IMR-90 (cell line): ENCODE data around the gene PDE6H. TPM values are rescaled to one million over a fixed set of nuclear protein-coding genes. Genes with fewer than 3 reads are reported as not detected.

Source experiments
- ATAC-seq: fragments of 200-7000 bp; cut with Tn5 transposase; 2 replicates; pipeline ENCODE4 v1.9.1; 2020; ENCODE audit warnings: low read depth, mild to moderate bottlenecking, moderate library complexity
- BruUV-seq: library from RNA; stranded (reverse); fragments of 400-500 nt; replicated peaks from 2 replicates; lab custom pipeline; 2021; lab: Mats Ljungman, UMichigan
- CTCF ChIA-PET: fragments of 300-600 bp; formaldehyde crosslinking; extraction: SDS; loops from one replicate; lab custom pipeline; 2021; ENCODE audit warnings: antibody characterized with exemption; lab: Yijun Ruan, JAX
- POLR2A ChIA-PET: fragments of 300-600 bp; sonication (Branson Sonifier 250); formaldehyde crosslinking; loops from one replicate; lab custom pipeline; 2022; ENCODE audit warnings: antibody characterized with exemption; ENCODE audit not compliant: unreplicated experiment; lab: Charles Lee
- DNase-seq: peaks from one replicate; pipeline ENCODE4 v3.0.0; 2013
- H2AFZ ChIP-seq: replicated peaks from 2 replicates; pipeline ENCODE3; 2013; ENCODE audit warnings: low read length, mild to moderate bottlenecking; ENCODE audit not compliant: poor library complexity
- H2AK5ac ChIP-seq: 2 replicates; pipeline ENCODE4 v1.6.1; 2013; ENCODE audit warnings: low read depth, low read length, inconsistent platforms
- H2AK9ac ChIP-seq: replicated peaks from 2 replicates; pipeline ENCODE3; 2013; ENCODE audit warnings: mild to moderate bottlenecking, low read depth, low read length, moderate library complexity; ENCODE audit not compliant: poor library complexity
- H2BK120ac ChIP-seq: 2 replicates; pipeline ENCODE4 v1.6.1; 2013; ENCODE audit warnings: low read depth, low read length, inconsistent platforms
- H2BK15ac ChIP-seq: 3 replicates; pipeline ENCODE4 v1.6.1; 2013; ENCODE audit warnings: low read depth, low read length, inconsistent platforms
- H2BK20ac ChIP-seq: 2 replicates; pipeline ENCODE4 v1.6.1; 2013; ENCODE audit warnings: low read depth, mild to moderate bottlenecking, inconsistent platforms, low read length, moderate library complexity
- H2BK5ac ChIP-seq: 2 replicates; pipeline ENCODE4 v1.6.1; 2013; ENCODE audit warnings: mild to moderate bottlenecking, low read depth, low read length, inconsistent platforms; ENCODE audit not compliant: poor library complexity, severe bottlenecking
- H3K14ac ChIP-seq: replicated peaks from 2 replicates; pipeline ENCODE4 v1.6.1; 2013; ENCODE audit warnings: low read depth, low read length, inconsistent platforms
- H3K18ac ChIP-seq: 2 replicates; pipeline ENCODE4 v1.6.1; 2013; ENCODE audit warnings: low read depth, low read length, control low read depth
- H3K23ac ChIP-seq: 2 replicates; pipeline ENCODE4 v1.6.1; 2013; ENCODE audit warnings: low read depth, low read length, inconsistent platforms
- H3K27ac ChIP-seq: 2 replicates; pipeline ENCODE4 v1.5.1; 2013; ENCODE audit warnings: mild to moderate bottlenecking, control low read depth, low read length; ENCODE audit not compliant: insufficient read depth
- H3K27me3 ChIP-seq: 2 replicates; pipeline ENCODE4 v1.6.1; 2013; ENCODE audit warnings: low read length; ENCODE audit not compliant: control insufficient read depth, insufficient read depth
- H3K36me3 ChIP-seq: 2 replicates; pipeline ENCODE4 v1.6.1; 2013; ENCODE audit warnings: low read length, mixed read lengths; ENCODE audit not compliant: control insufficient read depth, insufficient read depth
- H3K4ac ChIP-seq: 2 replicates; pipeline ENCODE4 v1.6.1; 2013; ENCODE audit warnings: low read depth, low read length, inconsistent platforms
- H3K4me1 ChIP-seq: 2 replicates; pipeline ENCODE4 v1.6.1; 2013; ENCODE audit warnings: low read length, mixed read lengths; ENCODE audit not compliant: control insufficient read depth, insufficient read depth
- H3K4me2 ChIP-seq: 2 replicates; pipeline ENCODE4 v1.6.1; 2013; ENCODE audit warnings: low read depth, mild to moderate bottlenecking, control low read depth, low read length, moderate library complexity
- H3K4me3 ChIP-seq: 2 replicates; pipeline ENCODE4 v1.5.1; 2013; ENCODE audit warnings: low read depth, mild to moderate bottlenecking, control low read depth, low read length, moderate library complexity; ENCODE audit not compliant: insufficient read depth
- H3K56ac ChIP-seq: 2 replicates; pipeline ENCODE4 v1.6.1; 2013; ENCODE audit warnings: low read length, inconsistent platforms; ENCODE audit not compliant: insufficient read depth; ENCODE audit errors: extremely low read depth
- H3K79me1 ChIP-seq, 2 experiments: 2 replicates each; pipeline ENCODE4 v1.6.1; 2013; ENCODE audit warnings: low read length in 2 of 2, inconsistent platforms in 1 of 2, low read depth in 1 of 2
- H3K9ac ChIP-seq: 2 replicates; pipeline ENCODE4 v1.6.1; 2013; ENCODE audit warnings: low read depth, low read length, control low read depth
- H3K9me1 ChIP-seq: 2 replicates; pipeline ENCODE4 v1.6.1; 2013; ENCODE audit warnings: low read length, inconsistent platforms; ENCODE audit not compliant: insufficient read depth
- H3K9me3 ChIP-seq: 2 replicates; pipeline ENCODE4 v1.6.1; 2013; ENCODE audit warnings: low read length; ENCODE audit not compliant: control insufficient read depth, insufficient read depth
- H4K20me1 ChIP-seq: 2 replicates; pipeline ENCODE4 v1.6.1; 2013; ENCODE audit warnings: low read length, inconsistent platforms; ENCODE audit not compliant: insufficient read depth
- H4K5ac ChIP-seq: 2 replicates; pipeline ENCODE4 v1.6.1; 2013; ENCODE audit warnings: mild to moderate bottlenecking, low read depth, low read length, control low read depth
- H4K8ac ChIP-seq, 2 experiments: 2 replicates each; pipeline ENCODE4 v1.6.1; 2013; ENCODE audit warnings: low read depth in 2 of 2, low read length in 2 of 2, control low read depth in 1 of 2, inconsistent platforms in 1 of 2
- H4K91ac ChIP-seq: 2 replicates; pipeline ENCODE4 v1.6.1; 2013; ENCODE audit warnings: low read depth, low read length, inconsistent platforms; ENCODE audit not compliant: insufficient read depth
- BHLHE40 ChIP-seq: fragments of 150-350 bp; IDR thresholded peaks from 2 replicates; pipeline ENCODE4 v1.6.1; 2016; ENCODE audit warnings: mild to moderate bottlenecking, low read depth, low read length
- CEBPB ChIP-seq: IDR thresholded peaks from 2 replicates; pipeline ENCODE4 v1.6.1; 2012; ENCODE audit warnings: low read depth, low read length, improper control_type of control experiment
- CHD1 ChIP-seq: IDR thresholded peaks from 2 replicates; pipeline ENCODE4 v1.6.1; 2012; ENCODE audit warnings: low read depth, low read length, improper control_type of control experiment
- FOS ChIP-seq: fragments of 150-350 bp; IDR thresholded peaks from 2 replicates; pipeline ENCODE4 v1.6.1; 2016; ENCODE audit warnings: low read depth, low read length
- MAFK ChIP-seq: IDR thresholded peaks from 2 replicates; pipeline ENCODE4 v1.6.1; 2012; ENCODE audit warnings: low read depth, low read length, improper control_type of control experiment
- MAZ ChIP-seq: IDR thresholded peaks from 2 replicates; pipeline ENCODE4 v1.6.1; 2012; ENCODE audit warnings: low read depth, mild to moderate bottlenecking, low read length, improper control_type of control experiment, moderate library complexity, borderline replicate concordance
- MXI1 ChIP-seq: IDR thresholded peaks from 2 replicates; pipeline ENCODE4 v1.6.1; 2012; ENCODE audit warnings: low read depth, mild to moderate bottlenecking, low read length, moderate library complexity, borderline replicate concordance
- NFE2L2 ChIP-seq: fragments of 150-350 bp; IDR thresholded peaks from 2 replicates; pipeline ENCODE4 v1.6.1; 2016; ENCODE audit warnings: low read depth, mild to moderate bottlenecking, low read length
- POLR2A ChIP-seq: IDR thresholded peaks from 2 replicates; pipeline ENCODE4 v1.6.1; 2012; ENCODE audit warnings: mild to moderate bottlenecking, low read depth, low read length
- RAD21 ChIP-seq: IDR thresholded peaks from 2 replicates; pipeline ENCODE4 v1.6.1; 2012; ENCODE audit warnings: low read length, improper control_type of control experiment
- RCOR1 ChIP-seq: IDR thresholded peaks from 2 replicates; pipeline ENCODE4 v1.6.1; 2012; ENCODE audit warnings: mild to moderate bottlenecking, low read length, improper control_type of control experiment; ENCODE audit not compliant: insufficient replicate concordance
- RFX5 ChIP-seq: IDR thresholded peaks from 2 replicates; pipeline ENCODE4 v1.8.0; 2012; ENCODE audit warnings: low read depth, mild to moderate bottlenecking, low read length, moderate library complexity
- SMC3 ChIP-seq: fragments of 150-350 bp; IDR thresholded peaks from 2 replicates; pipeline ENCODE4 v1.6.1; 2016; ENCODE audit warnings: low read depth, mild to moderate bottlenecking, antibody characterized with exemption, low read length, moderate library complexity
- WGBS, 2 experiments: methylation state at CpG; one replicate each; pipeline versions ENCODE4 v1.1.5 to v1.1.7; 2013; ENCODE audit warnings: missing lambda C conversion rate in 2 of 2; ENCODE audit not compliant: insufficient read length in 1 of 2; ENCODE audit errors: extremely low coverage in 2 of 2; 5-methylcytosine and 5-hydroxymethylcytosine counted together
- dilution Hi-C: fragments of 300-500 bp; cut with HindIII; formaldehyde crosslinking; loops from one replicate; pipeline ENCODE4 v1.14.3; 2018; ENCODE audit warnings: low sequenced_read_pairs; ENCODE audit not compliant: unreplicated experiment
- in situ Hi-C: fragments of 300-500 bp; cut with MboI; formaldehyde crosslinking; loops from 3 replicates; pipeline ENCODE4 v1.14.3; 2019; ENCODE audit warnings: low sequenced_read_pairs, inconsistent platforms, mixed read lengths
- intact Hi-C: fragments of 100-400 bp; cut with micrococcal nuclease; formaldehyde crosslinking; loops from 2 replicates; pipeline ENCODE4 v1.10.0; 2022
- polyA plus RNA-seq, 3 experiments: library from polyadenylated mRNA; depleted of rRNA; stranded (reverse); fragments of >200 nt; gene quantifications; 2 replicates each; pipeline ENCODE4 v1.2.3, GENCODE V29; 2012; ENCODE audit warnings: low replicate concordance in 1 of 3
- total RNA-seq: library from RNA; depleted of rRNA; stranded (reverse); fragments of >200 nt; gene quantifications from 2 replicates; pipeline ENCODE4 v1.2.3, GENCODE V29; 2012
- TF ChIP-seq, protein P1 (sequence below): conservative IDR thresholded peaks from 2 replicates; pipeline ENCODE4 v1.5.1; 2012; ENCODE audit warnings: mild to moderate bottlenecking, low read depth, low read length, improper control_type of control experiment
- TF ChIP-seq, protein P2 (sequence below): fragments of 150-350 bp; IDR thresholded peaks from 2 replicates; pipeline ENCODE4 v1.6.1; 2017; ENCODE audit warnings: mild to moderate bottlenecking, antibody characterized with exemption, low read length, low read depth
- TF ChIP-seq, protein P3 (sequence below): fragments of 150-350 bp; IDR thresholded peaks from 2 replicates; pipeline ENCODE4 v1.6.1; 2016; ENCODE audit warnings: low read depth, mild to moderate bottlenecking, low read length, moderate library complexity, borderline replicate concordance

The PDE6H gene
- total and polyA plus RNA-seq, 2 of the 4 experiments (the other 2 are of a cell fraction), result not detected

DNA sequence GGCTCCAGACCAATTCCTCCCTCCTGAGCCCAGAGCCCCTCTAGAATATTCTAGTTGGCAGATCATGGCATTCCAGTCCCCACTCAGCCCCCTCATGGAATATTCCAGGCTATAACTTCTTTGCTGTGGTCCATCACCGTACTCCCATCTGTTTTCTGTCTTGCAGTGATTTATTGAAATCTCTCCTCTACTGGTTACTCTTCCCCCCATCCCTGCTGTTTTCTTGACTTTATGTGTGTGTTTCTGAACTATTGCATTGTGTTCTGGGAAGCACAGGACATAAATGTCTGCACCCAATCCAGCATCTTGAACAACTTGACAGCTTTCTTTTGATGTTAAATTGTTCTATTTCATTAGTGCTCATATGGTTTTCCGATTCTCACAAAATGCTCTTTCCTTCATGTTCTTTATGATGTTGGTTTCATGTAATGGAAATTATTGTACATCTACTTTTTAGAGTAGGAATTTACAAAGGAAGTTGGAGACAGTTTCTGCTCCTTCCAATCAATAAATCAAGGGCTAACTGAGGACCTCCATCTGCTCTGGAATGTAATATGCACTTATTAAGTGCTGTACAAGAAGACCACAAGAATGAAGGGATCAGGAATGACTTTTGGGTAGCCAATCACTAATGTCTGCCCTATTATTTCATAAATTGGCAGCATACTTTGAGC lies 26.3 kb downstream of the PDE6H start:
- Histone ChIP-seq H3K56ac (no peak overlapping the region), H3K23ac (no peak overlapping the region), H3K18ac (no peak overlapping the region), H2BK5ac (no peak overlapping the region), H3K79me1 (no peaks in the 10 kb centered on the region), H3K9ac (no peak overlapping the region), H4K20me1 (no peaks in the 10 kb centered on the region), H3K27me3 (peaks cover 4% of the 10 kb centered on the region), H4K91ac (no peak overlapping the region), H3K4me2 (no peak overlapping the region), H3K9me3 (no peaks in the 10 kb centered on the region), H2AK5ac (no peak overlapping the region), H3K4ac (no peak overlapping the region), H3K4me3 (no peak overlapping the region), H4K8ac (no peak overlapping the region), H3K36me3 (no peaks in the 10 kb centered on the region), H3K9me1 (peaks cover 3% of the 10 kb centered on the region; the same call in 1 of the 2 replicates), H2BK15ac (no peak overlapping the region), H3K27ac (no peak overlapping the region), H4K5ac (no peak overlapping the region), H2BK120ac (no peak overlapping the region), H2AK9ac (no peak overlapping the region), H2AFZ (no peak overlapping the region), H2BK20ac (no peak overlapping the region), H3K14ac (no peak overlapping the region), H3K4me1 (peaks cover 4% of the 10 kb centered on the region)
- dilution Hi-C loops (no loop called here), intact Hi-C loops (loop anchor here (10.0 kb wide), 1 partner anchor 526 kb away; no protein-coding TSS in a partner anchor), in situ Hi-C loops (loop anchor here (5.0 to 25.0 kb wide), 2 partner anchors 157 to 762 kb away; partner anchors contain the start of gene ART4)
- no TSS peak for BruUV-seq
- ChIA-PET CTCF (no interaction called here), POLR2A (no interaction called here)
- no peak for ATAC-seq
- TF ChIP-seq BHLHE40 (no peak), RAD21 (no peak), MXI1 (no peak), CHD1 (no peak), MAFK (no peak), RCOR1 (no peak), RFX5 (no peak), MAZ (no peak), CEBPB (no peak), SMC3 (no peak), FOS (no peak), POLR2A (no peak), NFE2L2 (no peak)
- TF ChIP-seq, protein P1, sequence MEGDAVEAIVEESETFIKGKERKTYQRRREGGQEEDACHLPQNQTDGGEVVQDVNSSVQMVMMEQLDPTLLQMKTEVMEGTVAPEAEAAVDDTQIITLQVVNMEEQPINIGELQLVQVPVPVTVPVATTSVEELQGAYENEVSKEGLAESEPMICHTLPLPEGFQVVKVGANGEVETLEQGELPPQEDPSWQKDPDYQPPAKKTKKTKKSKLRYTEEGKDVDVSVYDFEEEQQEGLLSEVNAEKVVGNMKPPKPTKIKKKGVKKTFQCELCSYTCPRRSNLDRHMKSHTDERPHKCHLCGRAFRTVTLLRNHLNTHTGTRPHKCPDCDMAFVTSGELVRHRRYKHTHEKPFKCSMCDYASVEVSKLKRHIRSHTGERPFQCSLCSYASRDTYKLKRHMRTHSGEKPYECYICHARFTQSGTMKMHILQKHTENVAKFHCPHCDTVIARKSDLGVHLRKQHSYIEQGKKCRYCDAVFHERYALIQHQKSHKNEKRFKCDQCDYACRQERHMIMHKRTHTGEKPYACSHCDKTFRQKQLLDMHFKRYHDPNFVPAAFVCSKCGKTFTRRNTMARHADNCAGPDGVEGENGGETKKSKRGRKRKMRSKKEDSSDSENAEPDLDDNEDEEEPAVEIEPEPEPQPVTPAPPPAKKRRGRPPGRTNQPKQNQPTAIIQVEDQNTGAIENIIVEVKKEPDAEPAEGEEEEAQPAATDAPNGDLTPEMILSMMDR, result no peak
- TF ChIP-seq, protein P2, sequence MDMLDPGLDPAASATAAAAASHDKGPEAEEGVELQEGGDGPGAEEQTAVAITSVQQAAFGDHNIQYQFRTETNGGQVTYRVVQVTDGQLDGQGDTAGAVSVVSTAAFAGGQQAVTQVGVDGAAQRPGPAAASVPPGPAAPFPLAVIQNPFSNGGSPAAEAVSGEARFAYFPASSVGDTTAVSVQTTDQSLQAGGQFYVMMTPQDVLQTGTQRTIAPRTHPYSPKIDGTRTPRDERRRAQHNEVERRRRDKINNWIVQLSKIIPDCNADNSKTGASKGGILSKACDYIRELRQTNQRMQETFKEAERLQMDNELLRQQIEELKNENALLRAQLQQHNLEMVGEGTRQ, result no peak
- TF ChIP-seq, protein P3, sequence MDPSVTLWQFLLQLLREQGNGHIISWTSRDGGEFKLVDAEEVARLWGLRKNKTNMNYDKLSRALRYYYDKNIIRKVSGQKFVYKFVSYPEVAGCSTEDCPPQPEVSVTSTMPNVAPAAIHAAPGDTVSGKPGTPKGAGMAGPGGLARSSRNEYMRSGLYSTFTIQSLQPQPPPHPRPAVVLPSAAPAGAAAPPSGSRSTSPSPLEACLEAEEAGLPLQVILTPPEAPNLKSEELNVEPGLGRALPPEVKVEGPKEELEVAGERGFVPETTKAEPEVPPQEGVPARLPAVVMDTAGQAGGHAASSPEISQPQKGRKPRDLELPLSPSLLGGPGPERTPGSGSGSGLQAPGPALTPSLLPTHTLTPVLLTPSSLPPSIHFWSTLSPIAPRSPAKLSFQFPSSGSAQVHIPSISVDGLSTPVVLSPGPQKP, result no peak
- no peak for DNase-seq
- no CpG with 5 or more reads among the region's 2 CpGs for WGBS, 2 experiments
